ENCODE measurements around the gene TIMM29. TPM values are rescaled to one million over a fixed set of nuclear protein-coding genes. Genes with fewer than 3 reads are reported as not detected.

TIMM29 gene
- total RNA-seq, 1 donor from 2014 or later: 17.7 TPM

DNA sequence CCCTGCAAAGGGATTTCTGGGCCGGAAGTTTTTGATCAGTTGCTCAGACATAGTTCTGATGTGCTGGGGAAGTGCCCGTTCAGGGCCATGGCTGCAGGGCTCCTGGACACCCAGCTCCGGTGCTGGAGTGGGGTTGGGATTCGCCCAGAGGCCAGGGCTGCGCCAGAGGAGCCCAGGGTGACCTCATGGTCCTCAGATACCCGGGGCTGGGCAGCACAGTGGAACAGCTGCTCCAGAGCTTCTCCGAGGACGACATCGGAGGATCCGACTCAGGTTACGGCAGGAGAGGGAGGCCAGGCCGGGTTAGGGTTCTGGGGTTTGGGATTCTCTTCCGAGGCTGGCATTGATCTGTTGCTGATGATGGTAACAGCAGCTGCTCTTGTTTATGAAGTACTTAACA, 36.4 kb upstream of the TIMM29 start:
- TF ChIP-seq, protein P1, sequence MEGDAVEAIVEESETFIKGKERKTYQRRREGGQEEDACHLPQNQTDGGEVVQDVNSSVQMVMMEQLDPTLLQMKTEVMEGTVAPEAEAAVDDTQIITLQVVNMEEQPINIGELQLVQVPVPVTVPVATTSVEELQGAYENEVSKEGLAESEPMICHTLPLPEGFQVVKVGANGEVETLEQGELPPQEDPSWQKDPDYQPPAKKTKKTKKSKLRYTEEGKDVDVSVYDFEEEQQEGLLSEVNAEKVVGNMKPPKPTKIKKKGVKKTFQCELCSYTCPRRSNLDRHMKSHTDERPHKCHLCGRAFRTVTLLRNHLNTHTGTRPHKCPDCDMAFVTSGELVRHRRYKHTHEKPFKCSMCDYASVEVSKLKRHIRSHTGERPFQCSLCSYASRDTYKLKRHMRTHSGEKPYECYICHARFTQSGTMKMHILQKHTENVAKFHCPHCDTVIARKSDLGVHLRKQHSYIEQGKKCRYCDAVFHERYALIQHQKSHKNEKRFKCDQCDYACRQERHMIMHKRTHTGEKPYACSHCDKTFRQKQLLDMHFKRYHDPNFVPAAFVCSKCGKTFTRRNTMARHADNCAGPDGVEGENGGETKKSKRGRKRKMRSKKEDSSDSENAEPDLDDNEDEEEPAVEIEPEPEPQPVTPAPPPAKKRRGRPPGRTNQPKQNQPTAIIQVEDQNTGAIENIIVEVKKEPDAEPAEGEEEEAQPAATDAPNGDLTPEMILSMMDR (IDR thresholded peaks at IDR 0.05): no peak
- DNase-seq: no peak
- Histone ChIP-seq H3K27ac (no peak overlapping the region), H3K4me3 (no peak overlapping the region), H3K4me1 (peaks cover 7% of the 10 kb centered on the region), H3K36me3 (no peaks in the 10 kb centered on the region), H3K27me3 (no peaks in the 10 kb centered on the region), H3K9me3 (no peaks in the 10 kb centered on the region)
- no peak for ATAC-seq
- intact Hi-C loops (cut with DNase I): no loop called here

DNA sequence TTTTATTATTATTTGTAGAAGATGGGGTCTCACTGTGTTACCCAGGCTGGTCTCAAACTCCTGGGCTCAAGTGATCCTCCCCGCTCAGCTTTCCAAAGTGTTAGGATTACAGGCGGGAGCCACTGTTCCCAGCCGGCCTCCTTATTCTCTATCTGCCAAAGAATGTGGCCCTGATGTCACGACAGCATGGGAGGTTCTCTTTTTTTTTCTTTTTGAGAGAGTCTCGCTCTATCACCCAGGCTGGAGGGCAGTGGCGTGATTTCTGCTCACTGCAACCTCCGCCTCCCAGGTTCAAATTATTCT, 33.7 kb upstream of the TIMM29 start:
- DNase-seq: no peak
- TF ChIP-seq, protein P1 (IDR thresholded peaks at IDR 0.05): no peak
- H3K9me3 ChIP-seq: no peaks in the 10 kb centered on the region
- H3K27me3 ChIP-seq: no peaks in the 10 kb centered on the region
- no peak overlapping the region for H3K4me3 ChIP-seq
- no peak for ATAC-seq
- no peak overlapping the region for H3K27ac ChIP-seq
- H3K36me3 ChIP-seq: no peaks in the 10 kb centered on the region
- peaks cover 8% of the 10 kb centered on the region for H3K4me1 ChIP-seq
- intact Hi-C loops (cut with DNase I): no loop called here

DNA sequence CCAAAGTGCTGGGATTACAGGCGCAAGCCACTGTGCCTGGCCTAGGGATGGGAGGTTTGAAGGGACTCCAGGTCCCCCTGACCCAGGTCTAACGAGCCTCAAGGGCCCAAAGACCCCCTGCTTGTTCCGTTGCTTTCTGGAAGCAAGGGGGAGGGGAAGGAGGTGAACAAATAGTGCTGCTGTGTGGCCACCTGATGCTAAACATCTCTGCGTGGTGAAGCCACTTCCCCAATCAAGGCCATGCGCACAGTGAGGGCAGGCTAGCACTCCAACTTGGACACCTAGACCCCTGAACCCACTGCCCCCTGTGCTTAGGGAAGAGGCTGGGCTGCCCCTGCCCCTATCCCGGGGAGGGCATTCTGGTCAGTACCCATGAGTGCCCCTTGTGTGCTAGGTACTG, 33.2 kb upstream of the TIMM29 start:
- Histone ChIP-seq H3K27ac (no peak overlapping the region), H3K4me1 (peaks cover 8% of the 10 kb centered on the region), H3K4me3 (no peak overlapping the region), H3K36me3 (no peaks in the 10 kb centered on the region), H3K9me3 (no peaks in the 10 kb centered on the region), H3K27me3 (no peaks in the 10 kb centered on the region)
- intact Hi-C loops (cut with DNase I): no loop called here
- ATAC-seq (no peak), DNase-seq (no peak)
- TF ChIP-seq, protein P1 (IDR thresholded peaks at IDR 0.05): no peak

DNA sequence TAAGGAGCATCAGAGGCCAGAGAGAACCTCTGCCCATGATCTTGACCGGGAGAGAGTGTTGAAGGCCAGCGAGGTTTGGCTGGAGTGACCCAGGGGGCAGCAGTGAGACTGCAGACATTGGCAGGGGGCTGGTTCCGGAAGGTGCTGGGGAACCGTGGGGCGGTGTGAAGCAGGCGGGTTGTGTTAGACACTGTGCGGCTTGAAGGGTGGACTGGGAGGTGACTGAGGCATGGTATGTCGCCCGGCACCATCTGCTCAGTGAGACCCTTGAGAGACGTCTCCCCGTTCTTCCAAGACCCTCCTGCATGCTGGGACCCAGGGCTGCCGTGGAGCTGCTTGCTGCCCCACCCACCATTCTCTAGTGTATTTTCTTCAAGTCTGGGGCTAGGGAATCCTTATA, 32.7 kb upstream of the TIMM29 start:
- H3K4me3 ChIP-seq: no peak overlapping the region
- H3K27ac ChIP-seq: no peak overlapping the region
- H3K27me3 ChIP-seq: no peaks in the 10 kb centered on the region
- H3K36me3 ChIP-seq: no peaks in the 10 kb centered on the region
- ATAC-seq (no peak), DNase-seq (no peak)
- TF ChIP-seq, protein P1 (IDR thresholded peaks at IDR 0.05): no peak
- intact Hi-C loops (cut with DNase I): no loop called here
- peaks cover 8% of the 10 kb centered on the region for H3K4me1 ChIP-seq
- H3K9me3 ChIP-seq: no peaks in the 10 kb centered on the region

DNA sequence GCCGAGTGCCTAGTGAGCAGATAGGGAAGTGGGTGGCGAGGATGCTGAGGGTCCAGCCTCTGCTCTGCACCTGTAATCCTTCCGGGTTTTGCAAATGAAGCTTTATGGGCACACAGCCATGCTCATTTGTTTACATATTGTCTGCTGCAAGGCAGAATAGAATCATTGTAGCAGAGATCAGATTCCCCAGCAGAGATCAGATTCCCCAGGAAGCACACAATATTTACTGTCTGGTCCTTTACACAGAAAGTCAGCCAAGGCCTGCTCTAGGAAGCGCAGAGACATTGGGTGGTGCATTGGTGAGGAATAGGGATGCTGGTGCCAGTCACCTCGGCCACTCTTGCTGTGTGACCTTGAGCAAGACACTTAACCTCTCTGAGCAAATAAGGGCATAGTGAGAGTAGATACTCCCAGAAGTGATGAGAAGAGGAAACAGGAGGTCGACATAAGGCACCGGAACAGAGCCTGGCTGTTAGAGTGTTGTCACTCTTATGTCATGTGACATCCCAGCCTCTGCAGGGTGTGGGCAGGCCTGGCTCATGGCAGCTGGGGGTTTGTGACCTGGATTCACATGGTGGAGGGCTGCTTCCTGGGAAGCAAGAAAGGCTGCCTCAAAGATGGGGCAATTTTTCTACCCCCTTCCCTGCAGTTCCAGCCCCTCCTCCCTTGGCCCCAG, 31.6 kb upstream of the TIMM29 start:
- DNase-seq: no peak
- TF ChIP-seq, protein P1 (IDR thresholded peaks at IDR 0.05): no peak
- intact Hi-C loops (cut with DNase I): no loop called here

DNA sequence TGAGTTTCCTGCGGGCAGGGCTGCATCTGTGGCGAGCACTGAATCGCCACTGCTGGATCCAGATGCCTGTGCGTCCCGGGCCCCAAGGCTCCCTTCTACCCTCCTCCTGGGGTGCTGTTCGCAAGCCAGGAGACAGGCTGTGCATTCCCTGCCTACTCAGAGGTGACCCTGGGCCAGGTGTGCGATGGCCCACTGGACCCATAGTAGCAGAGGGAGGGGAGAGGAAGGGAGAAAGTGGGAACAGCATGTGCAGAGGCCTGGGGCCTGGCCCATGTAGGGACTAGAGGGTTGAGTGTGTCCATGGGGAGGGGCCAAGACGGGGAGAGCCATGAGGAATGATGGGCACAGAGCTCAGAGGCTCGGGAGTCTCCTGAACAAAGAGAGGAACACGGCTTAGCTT, 30.0 kb upstream of the TIMM29 start:
- Histone ChIP-seq H3K36me3 (no peaks in the 10 kb centered on the region), H3K4me1 (peaks cover 8% of the 10 kb centered on the region), H3K9me3 (no peaks in the 10 kb centered on the region), H3K27ac (no peak overlapping the region), H3K27me3 (no peaks in the 10 kb centered on the region), H3K4me3 (no peak overlapping the region)
- no peak for DNase-seq
- TF ChIP-seq, protein P1 (IDR thresholded peaks at IDR 0.05): no peak
- intact Hi-C loops (cut with DNase I): no loop called here
- peak; percentile 20 for ATAC-seq

More for the DNA sequence above, 31.6 kb upstream of the TIMM29 start:
- H3K36me3 ChIP-seq: no peaks in the 10 kb centered on the region
- H3K4me1 ChIP-seq: peaks cover 8% of the 10 kb centered on the region
- H3K9me3 ChIP-seq: no peaks in the 10 kb centered on the region
- no peak overlapping the region for H3K27ac ChIP-seq
- no peaks in the 10 kb centered on the region for H3K27me3 ChIP-seq
- H3K4me3 ChIP-seq: no peak overlapping the region
- peak; percentile 48 for ATAC-seq

Measured in upper lobe of right lung (tissue), 1 donor.